Subcutaneous adipose tissue (tissue), 4 donors: ENCODE measurements around the gene SLC18A2. TPM values are rescaled to one million over a fixed set of nuclear protein-coding genes. Genes with fewer than 3 reads are reported as not detected.

Experiments used
- CTCF ChIP-seq: fragments of 450-650 bp; IDR thresholded peaks from one replicate; pipeline ENCODE4 v1.5.1; 2016; ENCODE audit warnings: low read depth, mild to moderate bottlenecking, control low read depth, antibody characterized with exemption, moderate library complexity
- total RNA-seq, 4 donors: library from RNA; depleted of rRNA; stranded (reverse); fragments of >200 nt; gene quantifications; one replicate each; pipeline ENCODE4 v1.1.0, GENCODE V29; 2016

The SLC18A2 gene
- total RNA-seq, 4 donors from 2014 or later: 0.51 to 2.0 (median 2.0) TPM; not detected in 1

GRCh38 chr10:117239721-117240620 lies 943 bp upstream of the SLC18A2 start:
- TF ChIP-seq CTCF: no peak

GRCh38 chr10:117241541-117242462 lies 888 bp downstream of the SLC18A2 start:
- TF ChIP-seq CTCF: no peak

GRCh38 chr10:117242463-117242832 lies 1.5 kb downstream of the SLC18A2 start:
- no peak for TF ChIP-seq CTCF

- TF ChIP-seq CTCF: no peak
Observed at GRCh38 chr10:117246997-117247671, 6.2 kb downstream of the SLC18A2 start.

- no peak for TF ChIP-seq CTCF
Observed at GRCh38 chr10:117248750-117249465, 8.0 kb downstream of the SLC18A2 start.

- no peak for TF ChIP-seq CTCF
Observed at GRCh38 chr10:117249493-117250093, 8.7 kb downstream of the SLC18A2 start.
